Epidermal melanocyte (primary cell): Measurements from ENCODE around the gene HSP90AB1.

ENCODE experiments used
- DNase-seq: peaks from one replicate; pipeline ENCODE4 v3.0.0; 2011; ENCODE audit warnings: low spot score; ENCODE audit not compliant: insufficient read length

HSP90AB1 gene

GRCh38 chr6:44246663-44247337 is at the start of gene HSP90AB1:
TSS of gene HSP90AB1 (plus strand) at chr6:44247101. CDS start at chr6:44248630, 1,529 bp downstream.
- DNase-seq = peak; percentile 98

- DNase-seq = no peak
Measured at GRCh38 chr6:44198684-44199083, 48.2 kb upstream of the HSP90AB1 start.

GRCh38 chr6:44199883-44200282 is 47.0 kb upstream of the HSP90AB1 start:
- DNase-seq = no peak

- DNase-seq = no peak
Measured at GRCh38 chr6:44201200-44201599, 45.7 kb upstream of the HSP90AB1 start.

GRCh38 chr6:44201638-44202303 is 45.1 kb upstream of the HSP90AB1 start:
- DNase-seq = no peak

GRCh38 chr6:44202332-44202971 is 44.4 kb upstream of the HSP90AB1 start:
- no peak for DNase-seq

- DNase-seq = no peak
Measured at GRCh38 chr6:44202972-44203750, 43.7 kb upstream of the HSP90AB1 start.

- no peak for DNase-seq
Measured at GRCh38 chr6:44203955-44204354, 42.9 kb upstream of the HSP90AB1 start.

GRCh38 chr6:44207966-44208365 is 38.9 kb upstream of the HSP90AB1 start:
- DNase-seq = no peak

- DNase-seq = no peak
Measured at GRCh38 chr6:44211284-44211683, 35.6 kb upstream of the HSP90AB1 start.

- DNase-seq = no peak
Measured at GRCh38 chr6:44214307-44214706, 32.6 kb upstream of the HSP90AB1 start.

GRCh38 chr6:44216677-44217331 is 30.1 kb upstream of the HSP90AB1 start, which contains the start of gene MYMX:
TSS of gene MYMX (plus strand) at chr6:44216926. CDS start at chr6:44217472, 546 bp downstream.
- DNase-seq = no peak

GRCh38 chr6:44217332-44218143 is 29.4 kb upstream of the HSP90AB1 start:
- DNase-seq = no peak

GRCh38 chr6:44219053-44219814 is 27.7 kb upstream of the HSP90AB1 start:
- peak; percentile 51 for DNase-seq

- no peak for DNase-seq
Measured at GRCh38 chr6:44219815-44220784, 26.8 kb upstream of the HSP90AB1 start.

GRCh38 chr6:44220913-44221290 is 26.0 kb upstream of the HSP90AB1 start:
- no peak for DNase-seq

GRCh38 chr6:44221291-44221960 is 25.5 kb upstream of the HSP90AB1 start:
- peak; percentile 76 for DNase-seq

GRCh38 chr6:44221961-44222335 is 25.0 kb upstream of the HSP90AB1 start:
- no peak for DNase-seq
